HG03135 (cell line): ENCODE measurements around the gene CCDC34.

ENCODE experiments used
- ATAC-seq: cut with Tn5 transposase; IDR thresholded peaks from one replicate; pipeline ENCODE4 v1.9.1; 2021; ENCODE audit warnings: mild to moderate bottlenecking, moderate library complexity; ENCODE audit not compliant: unreplicated experiment

Gene CCDC34

DNA sequence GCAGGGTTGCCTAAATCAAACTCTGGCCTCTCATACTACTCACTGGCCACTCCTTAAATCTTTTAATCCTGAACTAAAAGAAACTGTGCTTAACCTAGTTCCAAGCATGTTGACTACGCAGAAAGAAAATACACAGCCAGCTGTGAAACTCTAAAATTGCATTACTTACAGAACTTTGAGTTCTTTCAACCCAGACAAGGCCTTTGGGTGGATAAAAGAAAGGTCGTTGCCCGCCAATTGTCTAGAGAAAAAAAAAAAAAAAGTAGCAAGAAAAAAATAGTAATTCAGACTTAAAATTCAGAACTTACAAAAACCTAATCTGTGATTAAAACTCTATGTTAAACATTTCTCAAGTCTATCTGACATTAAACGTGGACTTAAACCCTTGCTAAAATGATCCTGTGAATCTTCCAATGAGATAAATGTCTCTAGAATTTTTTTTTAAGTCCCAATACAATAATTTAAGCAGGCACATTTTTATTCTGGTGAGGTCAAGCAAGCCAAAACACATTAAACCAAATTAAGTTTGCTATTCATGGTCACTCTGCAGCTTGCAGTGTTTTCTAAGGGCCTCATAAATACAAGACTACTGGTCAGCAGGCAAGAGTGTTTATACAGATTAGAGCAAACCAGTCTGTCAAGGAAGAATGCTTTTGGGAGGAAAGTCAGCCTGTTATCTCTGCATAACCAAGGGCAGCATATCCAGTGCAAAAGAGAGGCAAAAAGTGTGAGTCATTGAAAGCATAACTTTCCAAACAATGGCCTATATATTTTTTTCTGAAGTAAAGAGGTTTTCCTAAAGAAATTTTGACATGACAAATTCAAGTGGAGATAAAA, 29.5 kb upstream of the CCDC34 start:
- ATAC-seq, result no peak

DNA sequence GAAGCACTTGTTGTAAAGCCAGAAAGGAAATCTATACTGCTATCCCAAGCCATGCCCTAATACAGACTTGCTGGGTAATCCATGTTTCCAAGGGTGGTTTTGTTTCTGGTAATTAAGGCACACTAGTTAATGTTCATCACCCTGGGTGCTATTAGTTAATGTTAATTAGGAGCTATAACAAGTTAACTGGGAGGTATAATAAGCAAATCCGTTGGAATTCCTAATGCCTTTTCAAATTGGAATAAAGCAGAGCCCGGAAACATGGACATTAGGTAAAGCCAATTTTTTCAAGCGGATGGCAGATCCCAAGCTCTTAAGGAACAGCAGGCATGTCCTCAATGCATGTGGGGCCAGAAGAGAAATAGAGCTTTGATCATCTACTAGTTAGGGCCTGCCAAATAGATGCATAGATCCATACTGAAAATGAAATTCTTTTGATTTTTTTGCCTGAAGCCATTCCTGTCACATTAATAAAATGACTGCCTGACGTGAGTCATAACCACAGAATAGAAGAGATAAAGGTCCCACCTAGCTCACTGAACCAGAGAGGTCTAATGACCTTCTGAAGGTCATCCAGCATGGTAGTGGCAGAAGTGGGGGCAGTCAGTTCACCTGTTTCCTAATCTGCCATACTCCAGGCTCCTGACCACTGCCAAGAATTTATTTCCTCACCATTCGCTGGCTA, 28.5 kb upstream of the CCDC34 start:
- no peak for ATAC-seq

GRCh38 chr11:27390318-27391295, 27.6 kb upstream of the CCDC34 start:
- ATAC-seq, result no peak

DNA sequence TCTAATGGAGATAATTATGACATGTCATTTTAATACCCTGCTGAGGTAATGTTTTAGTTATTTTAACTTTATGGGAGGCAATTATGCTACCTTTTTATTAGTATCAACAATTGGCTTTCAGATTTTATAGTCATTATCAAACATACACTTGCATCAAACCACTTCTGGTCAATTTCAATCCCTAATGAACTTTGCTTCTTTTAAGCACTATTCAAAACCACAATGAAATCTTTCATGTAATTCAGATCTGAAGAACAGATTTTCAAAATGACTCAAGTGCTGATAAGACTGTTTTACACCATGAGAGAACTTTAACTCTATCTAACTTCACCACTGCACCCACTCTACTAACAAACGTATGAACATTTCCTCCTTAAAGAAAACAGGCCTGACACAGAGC, 25.9 kb upstream of the CCDC34 start:
- no peak for ATAC-seq

GRCh38 chr11:27388001-27388400, 25.0 kb upstream of the CCDC34 start:
- no peak for ATAC-seq

GRCh38 chr11:27387362-27387761, 24.3 kb upstream of the CCDC34 start:
- ATAC-seq, result no peak

GRCh38 chr11:27386181-27386845, 23.3 kb upstream of the CCDC34 start:
- no peak for ATAC-seq

GRCh38 chr11:27385245-27385644, 22.2 kb upstream of the CCDC34 start:
- no peak for ATAC-seq

DNA sequence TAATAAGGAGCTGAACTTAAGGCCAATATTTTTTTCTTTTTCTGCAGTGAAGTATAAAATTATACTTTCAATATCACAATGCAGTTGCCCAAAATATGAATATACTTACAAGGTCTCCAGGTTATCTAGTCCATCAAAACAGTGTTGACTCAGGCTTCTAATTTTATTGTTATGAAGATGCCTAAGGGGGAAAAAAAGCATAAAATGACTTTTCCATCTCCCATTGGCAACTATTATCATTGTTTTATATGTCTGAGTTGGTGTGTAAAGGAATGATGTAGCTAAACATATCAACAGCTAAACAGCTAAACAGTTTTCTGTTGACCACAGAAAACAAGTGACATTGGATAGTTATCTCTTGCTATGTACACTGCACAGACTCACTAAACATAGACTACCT, 21.2 kb upstream of the CCDC34 start:
- ATAC-seq, result no peak

DNA sequence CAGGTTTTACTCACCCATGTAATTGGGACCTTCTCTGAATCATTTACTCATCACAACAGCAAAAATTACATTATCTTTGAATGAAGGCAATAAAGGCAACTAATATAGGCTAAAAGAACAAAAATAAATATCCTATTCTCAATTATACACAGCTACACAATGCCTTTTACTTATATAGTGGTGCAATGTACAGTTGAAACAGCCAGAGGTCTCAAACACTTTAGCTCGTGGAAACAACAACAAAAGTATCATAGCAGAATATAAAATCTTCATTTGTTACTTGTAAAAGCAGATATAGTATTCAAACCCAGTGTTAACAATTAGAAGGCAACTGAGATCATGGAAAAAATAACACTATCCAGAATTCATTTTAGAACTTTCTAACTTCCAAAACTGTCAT, 20.6 kb upstream of the CCDC34 start:
- no peak for ATAC-seq

- no peak for ATAC-seq
Measured at GRCh38 chr11:27381238-27381666, 18.2 kb upstream of the CCDC34 start.

DNA sequence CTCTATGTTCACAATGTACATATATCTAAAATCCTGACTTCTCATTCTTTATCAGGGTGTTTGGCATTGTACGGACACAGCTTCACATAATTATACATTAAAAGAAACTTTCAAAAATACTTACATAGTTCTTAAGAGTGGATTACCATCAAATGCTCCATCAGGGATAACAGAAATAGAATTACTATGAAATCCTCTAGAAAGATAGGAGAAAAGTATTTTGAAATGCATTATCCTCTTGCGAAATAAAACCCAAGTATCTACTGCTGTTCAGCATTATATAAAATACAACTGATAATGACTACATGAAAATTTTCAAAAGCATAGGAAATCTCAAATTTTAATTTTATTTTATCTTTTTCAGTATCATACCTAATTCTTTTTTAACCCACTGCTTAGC, 17.8 kb upstream of the CCDC34 start:
- ATAC-seq, result no peak

GRCh38 chr11:27379449-27379848, 16.4 kb upstream of the CCDC34 start:
- ATAC-seq, result no peak

DNA sequence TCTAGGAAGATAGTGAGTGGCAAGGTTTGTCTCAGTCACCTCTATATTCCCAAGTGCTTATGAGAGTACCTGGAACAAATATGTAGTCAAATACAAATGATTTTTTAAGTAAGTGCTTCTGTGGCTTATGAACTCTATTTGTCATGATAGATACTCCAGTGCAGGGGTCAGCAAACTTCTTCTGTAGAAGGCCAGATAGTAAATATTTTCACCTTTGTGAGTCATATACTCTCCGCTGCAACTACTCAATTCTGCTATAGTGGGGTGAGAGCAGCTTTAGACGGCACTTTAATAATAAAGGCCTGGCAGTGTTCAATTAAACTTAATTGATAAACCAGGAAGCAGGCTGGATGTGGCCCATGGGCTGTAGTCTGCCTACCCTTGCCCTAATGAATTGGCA, 12.4 kb upstream of the CCDC34 start:
- ATAC-seq, result no peak

DNA sequence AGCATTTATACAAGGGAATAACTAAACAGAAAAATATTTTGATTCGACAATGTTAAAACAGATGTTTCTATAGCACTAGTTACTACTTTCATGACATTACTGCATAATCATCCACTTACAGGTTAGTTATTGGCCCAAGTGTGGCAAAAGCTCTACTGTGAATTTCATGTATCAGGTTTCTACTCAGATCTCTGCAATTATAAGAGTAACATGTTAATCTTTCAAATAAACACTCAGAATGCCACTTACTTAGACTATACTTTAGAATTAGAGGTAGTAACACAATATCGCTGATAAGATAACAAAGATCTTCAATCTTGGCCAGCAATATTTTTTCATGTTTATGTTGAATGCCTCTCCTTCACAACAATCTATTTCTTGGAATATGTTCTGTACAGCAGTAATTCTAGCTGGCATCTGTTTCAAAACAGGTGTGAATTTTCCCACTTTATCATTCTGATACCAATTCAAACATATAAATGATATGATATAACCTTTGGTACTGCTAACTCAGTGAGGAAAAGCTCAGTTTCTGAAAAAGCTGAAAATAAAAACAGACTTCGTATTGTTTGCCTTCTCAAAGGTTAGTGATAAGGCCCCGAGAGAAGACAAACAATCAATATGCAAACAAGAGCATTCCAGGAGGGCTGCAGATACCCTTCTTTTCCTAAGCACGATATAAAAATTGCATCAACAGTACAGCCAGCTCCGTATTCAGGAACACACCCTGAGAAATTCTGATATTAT, 11.0 kb upstream of the CCDC34 start:
- no peak for ATAC-seq

DNA sequence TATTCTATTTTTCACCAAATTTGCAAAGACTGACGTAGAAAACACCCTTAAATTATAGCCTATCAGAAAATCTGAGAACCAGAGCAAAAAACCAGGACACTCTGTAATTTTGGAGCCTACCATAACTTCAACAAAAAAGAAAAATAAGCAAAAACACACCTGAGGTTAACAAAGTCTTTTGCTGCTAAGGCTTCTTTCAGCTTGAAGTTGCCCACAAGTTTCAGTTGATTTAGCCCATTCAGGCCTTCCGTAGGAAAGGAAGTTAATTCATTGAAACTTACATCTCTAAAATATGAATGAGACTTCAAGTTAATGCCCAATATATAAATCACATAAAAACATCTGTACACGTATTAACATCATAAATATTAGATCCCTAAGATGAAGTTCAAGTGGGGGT, 10.4 kb upstream of the CCDC34 start:
- no peak for ATAC-seq

DNA sequence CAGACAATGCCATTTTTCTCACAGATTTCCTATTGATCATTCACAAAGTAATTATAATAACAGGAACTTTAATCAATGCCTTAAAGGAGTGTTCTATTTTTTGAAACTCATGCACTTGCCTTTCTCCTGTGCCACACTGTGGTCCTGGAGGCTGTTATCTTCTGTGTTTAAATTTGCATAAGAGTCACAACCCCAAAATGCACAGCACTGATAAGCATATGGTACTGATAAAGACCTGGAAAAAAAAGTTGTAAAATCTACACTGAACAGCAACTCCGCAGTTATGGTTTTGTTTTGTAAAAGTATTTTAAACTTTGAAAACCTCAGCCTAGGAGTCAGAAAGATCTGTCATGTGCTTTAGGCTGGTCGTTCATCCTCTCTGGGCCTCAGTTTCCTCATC, 9.1 kb upstream of the CCDC34 start:
- ATAC-seq, result no peak

GRCh38 chr11:27371489-27371888, 8.5 kb upstream of the CCDC34 start:
- no peak for ATAC-seq

DNA sequence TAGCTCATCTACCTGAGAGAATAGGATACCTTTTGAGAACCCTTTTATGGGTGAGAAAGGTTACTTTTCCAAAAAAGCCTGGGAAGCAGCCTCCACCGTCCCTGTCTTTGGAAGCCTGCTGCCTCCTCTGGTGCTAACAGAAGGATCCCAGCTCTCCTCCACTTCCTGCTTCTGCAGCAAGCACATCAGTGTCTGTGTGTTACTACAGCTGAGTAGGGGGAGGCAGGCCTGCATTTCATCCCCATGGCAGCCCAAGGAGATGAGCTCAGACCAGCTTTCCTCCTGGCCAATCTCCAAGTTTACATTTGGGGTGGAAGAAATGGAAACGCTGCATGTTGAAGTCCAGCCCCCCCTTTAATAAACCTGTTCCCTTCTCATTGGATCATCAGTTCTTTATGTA, 7.4 kb upstream of the CCDC34 start:
- ATAC-seq, result no peak

- no peak for ATAC-seq
Measured at GRCh38 chr11:27367881-27368280, 4.9 kb upstream of the CCDC34 start.
